ENCODE measurements around the gene SLFN12.

Gene SLFN12

DNA sequence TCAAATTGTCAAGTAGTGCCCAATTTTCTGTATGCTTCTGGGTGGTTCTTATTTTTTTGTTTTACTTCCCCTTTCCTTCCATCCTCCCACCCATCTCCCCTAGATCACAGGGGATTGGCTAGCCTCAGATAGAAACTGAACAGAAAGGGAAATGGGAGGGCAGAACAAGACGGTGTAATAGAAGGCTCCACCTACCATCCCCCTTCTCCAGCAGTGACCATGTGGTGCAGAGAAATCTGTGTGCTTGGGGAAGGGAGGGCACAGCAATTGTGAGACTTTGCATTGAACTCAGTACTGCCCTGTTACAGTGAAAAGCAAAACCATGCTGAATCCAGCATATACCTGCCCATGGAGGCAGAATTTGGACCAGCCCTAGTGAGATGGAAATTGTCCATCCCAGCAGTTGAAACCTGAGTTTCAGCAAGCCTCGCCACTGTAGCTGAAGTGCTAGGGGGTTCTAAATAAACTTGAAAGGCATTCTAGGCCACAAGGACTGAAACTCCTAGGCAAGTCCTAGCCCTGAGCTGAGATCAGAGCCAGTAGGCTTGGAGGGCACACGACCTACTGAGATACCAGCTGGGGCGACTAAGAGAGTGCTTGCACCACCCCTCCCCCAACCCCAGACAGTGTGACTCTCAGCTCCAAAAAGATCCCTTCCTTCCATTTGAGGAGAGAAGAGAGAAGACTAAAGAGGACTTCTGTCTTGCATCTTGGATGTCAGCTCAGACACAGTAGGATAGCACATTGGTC lies 64.0 kb downstream of the SLFN12 start:
- H3K4me1 ChIP-seq (ENCODE audit: control insufficient read depth, insufficient read depth, low read length) = no peaks in the 10 kb centered on the region
- H3K9ac ChIP-seq (ENCODE audit: low read length) = no peak overlapping the region
- no peak overlapping the region for H3K27ac ChIP-seq (ENCODE audit: low read depth, low read length)
- no peaks in the 10 kb centered on the region for H3K27me3 ChIP-seq (ENCODE audit: control insufficient read depth, insufficient read depth, low read length)
- no peak overlapping the region for H3K4me3 ChIP-seq (ENCODE audit: low read length)
- no peaks in the 10 kb centered on the region for H3K36me3 ChIP-seq (ENCODE audit: control insufficient read depth, insufficient read depth, low read length)

DNA sequence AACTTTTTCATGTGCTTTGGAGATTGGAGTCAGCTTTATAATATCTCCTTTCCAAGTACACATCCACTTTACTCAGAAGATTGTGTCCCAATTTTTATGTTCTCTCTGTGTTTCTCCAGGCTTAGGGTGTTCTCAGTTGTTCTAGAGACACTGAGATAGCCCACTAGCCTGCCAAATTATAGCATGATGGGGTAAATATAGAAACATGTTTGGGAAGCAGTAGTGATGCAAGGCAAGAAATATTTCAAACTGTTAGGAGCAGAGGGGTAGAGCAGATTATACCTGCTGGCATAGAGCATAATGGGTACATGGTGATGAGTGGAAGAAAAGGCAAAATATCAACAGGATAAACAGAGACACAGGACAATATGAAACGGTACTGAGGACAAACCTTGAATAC lies 71.3 kb downstream of the SLFN12 start:
- H3K4me1 ChIP-seq (ENCODE audit: control insufficient read depth, insufficient read depth, low read length) = no peaks in the 10 kb centered on the region
- no peak overlapping the region for H3K27ac ChIP-seq (ENCODE audit: low read depth, low read length)
- no peak overlapping the region for H3K9ac ChIP-seq (ENCODE audit: low read length)
- no peak overlapping the region for H3K4me3 ChIP-seq (ENCODE audit: low read length)
- H3K36me3 ChIP-seq (ENCODE audit: control insufficient read depth, insufficient read depth, low read length) = no peaks in the 10 kb centered on the region
- no peaks in the 10 kb centered on the region for H3K27me3 ChIP-seq (ENCODE audit: control insufficient read depth, insufficient read depth, low read length)

All from rectal smooth muscle tissue (tissue), 1 donor.